IMR-90 (cell line): ENCODE measurements around the gene EPS8. TPM values are rescaled to one million over a fixed set of nuclear protein-coding genes. Genes with fewer than 3 reads are reported as not detected.

Experiments
- ATAC-seq: fragments of 200-7000 bp; cut with Tn5 transposase; 2 replicates; pipeline ENCODE4 v1.9.1; 2020; ENCODE audit warnings: low read depth, mild to moderate bottlenecking, moderate library complexity
- BruUV-seq: library from RNA; stranded (reverse); fragments of 400-500 nt; replicated peaks from 2 replicates; lab custom pipeline; 2021; lab: Mats Ljungman, UMichigan
- CTCF ChIA-PET: fragments of 300-600 bp; formaldehyde crosslinking; extraction: SDS; loops from one replicate; lab custom pipeline; 2021; ENCODE audit warnings: antibody characterized with exemption; lab: Yijun Ruan, JAX
- POLR2A ChIA-PET: fragments of 300-600 bp; sonication (Branson Sonifier 250); formaldehyde crosslinking; loops from one replicate; lab custom pipeline; 2022; ENCODE audit warnings: antibody characterized with exemption; ENCODE audit not compliant: unreplicated experiment; lab: Charles Lee
- DNase-seq: peaks from one replicate; pipeline ENCODE4 v3.0.0; 2013
- H2AFZ ChIP-seq: replicated peaks from 2 replicates; pipeline ENCODE3; 2013; ENCODE audit warnings: low read length, mild to moderate bottlenecking; ENCODE audit not compliant: poor library complexity
- H2AK5ac ChIP-seq: 2 replicates; pipeline ENCODE4 v1.6.1; 2013; ENCODE audit warnings: low read depth, low read length, inconsistent platforms
- H2AK9ac ChIP-seq: replicated peaks from 2 replicates; pipeline ENCODE3; 2013; ENCODE audit warnings: mild to moderate bottlenecking, low read depth, low read length, moderate library complexity; ENCODE audit not compliant: poor library complexity
- H2BK120ac ChIP-seq: 2 replicates; pipeline ENCODE4 v1.6.1; 2013; ENCODE audit warnings: low read depth, low read length, inconsistent platforms
- H2BK15ac ChIP-seq: 3 replicates; pipeline ENCODE4 v1.6.1; 2013; ENCODE audit warnings: low read depth, low read length, inconsistent platforms
- H2BK20ac ChIP-seq: 2 replicates; pipeline ENCODE4 v1.6.1; 2013; ENCODE audit warnings: low read depth, mild to moderate bottlenecking, inconsistent platforms, low read length, moderate library complexity
- H2BK5ac ChIP-seq: 2 replicates; pipeline ENCODE4 v1.6.1; 2013; ENCODE audit warnings: mild to moderate bottlenecking, low read depth, low read length, inconsistent platforms; ENCODE audit not compliant: poor library complexity, severe bottlenecking
- H3K14ac ChIP-seq: replicated peaks from 2 replicates; pipeline ENCODE4 v1.6.1; 2013; ENCODE audit warnings: low read depth, low read length, inconsistent platforms
- H3K18ac ChIP-seq: 2 replicates; pipeline ENCODE4 v1.6.1; 2013; ENCODE audit warnings: low read depth, low read length, control low read depth
- H3K23ac ChIP-seq: 2 replicates; pipeline ENCODE4 v1.6.1; 2013; ENCODE audit warnings: low read depth, low read length, inconsistent platforms
- H3K27ac ChIP-seq: 2 replicates; pipeline ENCODE4 v1.5.1; 2013; ENCODE audit warnings: mild to moderate bottlenecking, control low read depth, low read length; ENCODE audit not compliant: insufficient read depth
- H3K27me3 ChIP-seq: 2 replicates; pipeline ENCODE4 v1.6.1; 2013; ENCODE audit warnings: low read length; ENCODE audit not compliant: control insufficient read depth, insufficient read depth
- H3K36me3 ChIP-seq: 2 replicates; pipeline ENCODE4 v1.6.1; 2013; ENCODE audit warnings: low read length, mixed read lengths; ENCODE audit not compliant: control insufficient read depth, insufficient read depth
- H3K4ac ChIP-seq: 2 replicates; pipeline ENCODE4 v1.6.1; 2013; ENCODE audit warnings: low read depth, low read length, inconsistent platforms
- H3K4me1 ChIP-seq: 2 replicates; pipeline ENCODE4 v1.6.1; 2013; ENCODE audit warnings: low read length, mixed read lengths; ENCODE audit not compliant: control insufficient read depth, insufficient read depth
- H3K4me2 ChIP-seq: 2 replicates; pipeline ENCODE4 v1.6.1; 2013; ENCODE audit warnings: low read depth, mild to moderate bottlenecking, control low read depth, low read length, moderate library complexity
- H3K4me3 ChIP-seq: 2 replicates; pipeline ENCODE4 v1.5.1; 2013; ENCODE audit warnings: low read depth, mild to moderate bottlenecking, control low read depth, low read length, moderate library complexity; ENCODE audit not compliant: insufficient read depth
- H3K56ac ChIP-seq: 2 replicates; pipeline ENCODE4 v1.6.1; 2013; ENCODE audit warnings: low read length, inconsistent platforms; ENCODE audit not compliant: insufficient read depth; ENCODE audit errors: extremely low read depth
- H3K79me1 ChIP-seq, 2 experiments: 2 replicates each; pipeline ENCODE4 v1.6.1; 2013; ENCODE audit warnings: low read length in 2 of 2, inconsistent platforms in 1 of 2, low read depth in 1 of 2
- H3K9ac ChIP-seq: 2 replicates; pipeline ENCODE4 v1.6.1; 2013; ENCODE audit warnings: low read depth, low read length, control low read depth
- H3K9me1 ChIP-seq: 2 replicates; pipeline ENCODE4 v1.6.1; 2013; ENCODE audit warnings: low read length, inconsistent platforms; ENCODE audit not compliant: insufficient read depth
- H3K9me3 ChIP-seq: 2 replicates; pipeline ENCODE4 v1.6.1; 2013; ENCODE audit warnings: low read length; ENCODE audit not compliant: control insufficient read depth, insufficient read depth
- H4K20me1 ChIP-seq: 2 replicates; pipeline ENCODE4 v1.6.1; 2013; ENCODE audit warnings: low read length, inconsistent platforms; ENCODE audit not compliant: insufficient read depth
- H4K5ac ChIP-seq: 2 replicates; pipeline ENCODE4 v1.6.1; 2013; ENCODE audit warnings: mild to moderate bottlenecking, low read depth, low read length, control low read depth
- H4K8ac ChIP-seq, 2 experiments: 2 replicates each; pipeline ENCODE4 v1.6.1; 2013; ENCODE audit warnings: low read depth in 2 of 2, low read length in 2 of 2, control low read depth in 1 of 2, inconsistent platforms in 1 of 2
- H4K91ac ChIP-seq: 2 replicates; pipeline ENCODE4 v1.6.1; 2013; ENCODE audit warnings: low read depth, low read length, inconsistent platforms; ENCODE audit not compliant: insufficient read depth
- CHD1 ChIP-seq: IDR thresholded peaks from 2 replicates; pipeline ENCODE4 v1.6.1; 2012; ENCODE audit warnings: low read depth, low read length, improper control_type of control experiment
- CTCF ChIP-seq: conservative IDR thresholded peaks from 2 replicates; pipeline ENCODE4 v1.5.1; 2012; ENCODE audit warnings: mild to moderate bottlenecking, low read depth, low read length, improper control_type of control experiment
- ELK1 ChIP-seq: fragments of 150-350 bp; IDR thresholded peaks from 2 replicates; pipeline ENCODE4 v1.6.1; 2016; ENCODE audit warnings: low read depth, mild to moderate bottlenecking, low read length, moderate library complexity, borderline replicate concordance
- MAFK ChIP-seq: IDR thresholded peaks from 2 replicates; pipeline ENCODE4 v1.6.1; 2012; ENCODE audit warnings: low read depth, low read length, improper control_type of control experiment
- MXI1 ChIP-seq: IDR thresholded peaks from 2 replicates; pipeline ENCODE4 v1.6.1; 2012; ENCODE audit warnings: low read depth, mild to moderate bottlenecking, low read length, moderate library complexity, borderline replicate concordance
- NFE2L2 ChIP-seq: fragments of 150-350 bp; IDR thresholded peaks from 2 replicates; pipeline ENCODE4 v1.6.1; 2016; ENCODE audit warnings: low read depth, mild to moderate bottlenecking, low read length
- RCOR1 ChIP-seq: IDR thresholded peaks from 2 replicates; pipeline ENCODE4 v1.6.1; 2012; ENCODE audit warnings: mild to moderate bottlenecking, low read length, improper control_type of control experiment; ENCODE audit not compliant: insufficient replicate concordance
- RFX5 ChIP-seq: IDR thresholded peaks from 2 replicates; pipeline ENCODE4 v1.8.0; 2012; ENCODE audit warnings: low read depth, mild to moderate bottlenecking, low read length, moderate library complexity
- SMC3 ChIP-seq: fragments of 150-350 bp; IDR thresholded peaks from 2 replicates; pipeline ENCODE4 v1.6.1; 2016; ENCODE audit warnings: low read depth, mild to moderate bottlenecking, antibody characterized with exemption, low read length, moderate library complexity
- USF2 ChIP-seq: fragments of 150-350 bp; IDR thresholded peaks from 2 replicates; pipeline ENCODE4 v1.6.1; 2017; ENCODE audit warnings: mild to moderate bottlenecking, antibody characterized with exemption, low read length, low read depth
- WGBS, 2 experiments: methylation state at CpG; one replicate each; pipeline versions ENCODE4 v1.1.5 to v1.1.7; 2013; ENCODE audit warnings: missing lambda C conversion rate in 2 of 2; ENCODE audit not compliant: insufficient read length in 1 of 2; ENCODE audit errors: extremely low coverage in 2 of 2; 5-methylcytosine and 5-hydroxymethylcytosine counted together
- dilution Hi-C: fragments of 300-500 bp; cut with HindIII; formaldehyde crosslinking; loops from one replicate; pipeline ENCODE4 v1.14.3; 2018; ENCODE audit warnings: low sequenced_read_pairs; ENCODE audit not compliant: unreplicated experiment
- in situ Hi-C: fragments of 300-500 bp; cut with MboI; formaldehyde crosslinking; loops from 3 replicates; pipeline ENCODE4 v1.14.3; 2019; ENCODE audit warnings: low sequenced_read_pairs, inconsistent platforms, mixed read lengths
- intact Hi-C: fragments of 100-400 bp; cut with micrococcal nuclease; formaldehyde crosslinking; loops from 2 replicates; pipeline ENCODE4 v1.10.0; 2022
- polyA plus RNA-seq, 3 experiments: library from polyadenylated mRNA; depleted of rRNA; stranded (reverse); fragments of >200 nt; gene quantifications; 2 replicates each; pipeline ENCODE4 v1.2.3, GENCODE V29; 2012; ENCODE audit warnings: low replicate concordance in 1 of 3
- total RNA-seq: library from RNA; depleted of rRNA; stranded (reverse); fragments of >200 nt; gene quantifications from 2 replicates; pipeline ENCODE4 v1.2.3, GENCODE V29; 2012

Gene EPS8
- total and polyA plus RNA-seq, 2 of the 4 experiments (the other 2 are of a cell fraction) = 45.1 to 104 TPM

GRCh38 chr12:15613981-15614380, 175.2 kb downstream of the EPS8 start:
- H3K9ac ChIP-seq = no peak overlapping the region
- H3K56ac ChIP-seq = no peak overlapping the region
- CTCF ChIA-PET = no interaction called here
- WGBS, 2 experiments = no CpG with 5 or more reads among the region's 1 CpG
- no peak overlapping the region for H4K5ac ChIP-seq
- no peaks in the 10 kb centered on the region for H4K20me1 ChIP-seq
- no peaks in the 10 kb centered on the region for H3K4me1 ChIP-seq
- no TSS peak for BruUV-seq
- H2AK5ac ChIP-seq = no peak overlapping the region
- no peaks in the 10 kb centered on the region for H3K9me1 ChIP-seq
- H3K4me3 ChIP-seq = no peak overlapping the region
- no peak overlapping the region for H2BK20ac ChIP-seq
- H3K18ac ChIP-seq = no peak overlapping the region
- dilution Hi-C loops (loop anchor here (25.0 kb wide), 1 partner anchor 223 kb away; no protein-coding TSS in a partner anchor), in situ Hi-C loops (no loop called here), intact Hi-C loops (no loop called here)
- peaks cover 3% of the 10 kb centered on the region; the same call in 1 of the 2 replicates for H3K9me3 ChIP-seq
- no peak overlapping the region for H2BK120ac ChIP-seq
- H2BK15ac ChIP-seq = no peak overlapping the region
- no peak overlapping the region for H3K4me2 ChIP-seq
- no peak for TF ChIP-seq MXI1
- TF ChIP-seq USF2 = no peak
- no peak for TF ChIP-seq RFX5
- no peak for TF ChIP-seq MAFK
- TF ChIP-seq CHD1 = no peak
- TF ChIP-seq SMC3 = no peak
- no peak for TF ChIP-seq ELK1
- TF ChIP-seq RCOR1 = no peak
- TF ChIP-seq CTCF = no peak
- TF ChIP-seq NFE2L2 = no peak
- no peak overlapping the region for H4K8ac ChIP-seq
- H3K27ac ChIP-seq = no peak overlapping the region
- DNase-seq (no peak), ATAC-seq (no peak)
- peaks cover 2% of the 10 kb centered on the region for H3K36me3 ChIP-seq
- POLR2A ChIA-PET = no interaction called here
- H3K4ac ChIP-seq = no peak overlapping the region
- no peak overlapping the region for H2BK5ac ChIP-seq
- H3K79me1 ChIP-seq = no peaks in the 10 kb centered on the region
- H3K14ac ChIP-seq = no peak overlapping the region
- H4K91ac ChIP-seq = no peak overlapping the region
- H2AFZ ChIP-seq = no peak overlapping the region
- no peak overlapping the region for H3K23ac ChIP-seq
- H3K27me3 ChIP-seq = no peaks in the 10 kb centered on the region
- H2AK9ac ChIP-seq = no peak overlapping the region
